Erythroblast (primary cell): ENCODE results near the gene GLUD1.
"Not testable (repeated sequence)": the region's sequence is repeated elsewhere in the genome, so short reads cannot be mapped to it uniquely, and the experiment has no call there.

Experiments used
- DNase-seq, 2 experiments: peaks; one replicate each; lab custom pipeline; 2025; lab: John Stamatoyannopoulos, UW
- GATA1 ChIP-seq: IDR thresholded peaks from 2 replicates; pipeline ENCODE4 v1.6.1; 2011; ENCODE audit warnings: low read depth, mild to moderate bottlenecking, control low read depth, low read length, moderate library complexity
- POLR2A ChIP-seq: IDR thresholded peaks from 2 replicates; pipeline ENCODE4 v1.6.1; 2011; ENCODE audit warnings: mild to moderate bottlenecking, low read length

Gene GLUD1

DNA sequence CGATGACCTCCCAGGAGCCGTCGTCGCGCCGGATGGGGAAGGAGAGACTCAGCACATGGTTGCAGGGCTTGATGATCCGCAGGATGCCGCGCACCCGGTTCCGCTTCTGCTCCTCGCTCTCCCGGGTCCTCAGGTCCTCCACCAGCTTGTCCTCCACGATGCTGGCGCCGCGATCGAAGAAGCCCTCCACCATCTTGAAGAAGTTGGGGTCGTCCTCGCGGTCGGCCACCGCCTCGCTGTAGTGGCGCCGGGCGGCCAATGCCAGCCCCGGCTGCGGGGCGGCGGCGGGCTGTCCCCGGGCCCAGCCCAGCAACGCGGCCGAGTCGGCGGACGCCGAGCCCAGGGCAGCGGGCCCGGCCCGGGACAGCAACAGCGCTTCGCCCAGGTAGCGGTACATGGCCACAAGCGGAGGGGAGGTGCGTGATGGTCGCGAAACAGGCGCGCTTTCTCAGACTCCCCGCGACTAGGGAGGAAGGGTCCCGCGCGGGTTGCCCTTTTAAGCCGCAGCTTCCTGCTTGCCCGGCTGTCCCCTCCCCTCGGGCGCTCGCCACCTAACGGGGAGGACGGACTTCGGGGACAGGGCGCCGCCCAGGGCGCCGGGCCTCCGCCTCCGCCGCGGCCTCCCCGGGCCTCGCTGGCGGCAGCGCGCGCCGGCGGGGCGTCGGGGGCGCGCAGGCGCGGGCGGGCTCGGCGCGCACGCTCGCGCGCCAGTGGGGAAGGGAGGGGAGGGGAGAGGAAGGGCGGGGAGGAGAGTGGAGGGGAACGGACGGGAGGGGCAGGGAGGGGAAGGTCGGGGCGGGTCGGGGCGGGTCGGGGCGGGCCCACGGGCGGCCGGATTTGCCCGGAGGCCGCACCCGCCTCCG is at the start of gene GLUD1, which contains the start of gene SHLD2:
Gene GLUD1, minus strand, starts transcription at position 471 of the 863 bp plus-strand sequence. Its CDS starts 74 bp downstream, at position 397.
Gene SHLD2, plus strand, starts transcription at position 834 of the 863 bp plus-strand sequence. CDS start 56,149 bp downstream, outside the sequence.
- DNase-seq, result peak; percentile 93
- no peak for TF ChIP-seq GATA1
- TF ChIP-seq POLR2A, result peak; percentile 44

DNA sequence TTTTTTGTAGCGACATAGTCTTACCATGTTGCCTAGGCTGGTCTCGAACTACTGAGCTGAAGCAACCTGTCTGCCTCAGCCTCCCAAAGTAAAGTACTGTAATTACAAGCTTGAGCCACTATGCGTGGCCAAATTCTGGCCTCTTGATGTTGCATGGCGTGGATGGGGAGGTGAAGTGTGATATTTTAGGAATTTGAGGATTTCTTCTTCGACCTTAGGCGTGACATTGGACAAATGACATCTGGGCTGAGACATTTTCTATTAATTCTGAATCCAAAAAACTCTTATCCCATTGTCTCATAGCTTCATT is 48.4 kb upstream of the GLUD1 start:
- not testable (repeated sequence) for DNase-seq

DNA sequence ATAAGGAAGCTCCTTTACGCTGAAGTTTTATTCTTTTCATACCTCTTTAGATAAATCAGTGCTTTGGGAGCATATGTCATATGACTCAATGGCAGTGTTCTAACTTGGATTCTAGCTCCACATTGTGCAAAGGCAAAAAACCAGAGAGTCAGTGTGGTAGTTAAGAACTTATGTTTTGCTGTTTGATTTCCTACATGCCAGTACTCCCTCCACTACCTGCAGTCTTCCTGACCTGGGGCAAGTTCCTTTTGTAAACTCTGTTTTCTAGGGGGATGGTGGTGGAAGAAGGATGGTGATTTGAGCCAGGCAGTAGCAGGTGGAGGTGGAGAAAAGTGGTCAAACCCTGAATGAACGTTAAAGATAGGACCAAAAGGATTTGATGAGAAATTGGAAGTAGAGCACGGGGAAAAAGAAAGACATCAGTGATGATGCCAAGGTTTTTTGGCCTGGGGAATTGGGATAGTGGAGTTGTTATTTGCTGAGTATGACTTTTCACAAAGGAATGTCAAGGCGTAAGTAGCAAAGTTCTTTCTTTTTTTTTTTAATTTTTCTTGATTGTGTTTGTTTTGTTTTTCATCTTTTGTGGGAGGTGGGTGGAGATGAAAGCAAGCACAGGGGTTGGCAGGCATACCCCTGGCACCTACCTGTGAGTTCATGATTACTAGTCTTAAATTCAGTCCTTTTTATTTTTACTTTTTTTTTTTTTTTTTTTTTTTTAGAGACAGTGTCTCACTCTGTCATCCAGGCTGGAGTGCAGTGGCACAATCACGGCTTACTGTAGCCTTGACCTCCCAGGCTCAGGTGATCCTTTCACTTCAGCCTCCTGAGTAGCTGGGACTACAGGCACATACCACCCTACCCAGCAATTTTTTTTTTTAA is 47.8 kb upstream of the GLUD1 start:
- DNase-seq, result not testable (repeated sequence)

DNA sequence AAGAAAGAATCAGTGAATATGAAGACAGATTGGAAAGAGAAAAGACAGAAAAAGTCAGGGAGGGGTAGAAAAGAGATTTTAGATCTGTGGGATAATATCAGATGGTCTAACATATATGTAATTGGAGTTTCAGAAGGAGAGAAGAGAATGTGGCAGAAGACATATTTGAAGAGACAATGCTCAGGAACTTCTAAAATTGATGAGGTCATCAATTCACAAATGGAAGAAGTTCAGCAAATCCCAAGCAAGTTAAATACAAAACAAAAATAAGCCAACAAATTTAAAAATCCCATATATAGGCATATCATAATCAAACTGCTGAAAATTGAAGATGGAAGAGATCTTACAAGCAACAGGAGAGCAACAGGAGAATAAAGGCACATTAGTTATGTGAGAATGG is 42.8 kb upstream of the GLUD1 start:
- DNase-seq, result not testable (repeated sequence)

DNA sequence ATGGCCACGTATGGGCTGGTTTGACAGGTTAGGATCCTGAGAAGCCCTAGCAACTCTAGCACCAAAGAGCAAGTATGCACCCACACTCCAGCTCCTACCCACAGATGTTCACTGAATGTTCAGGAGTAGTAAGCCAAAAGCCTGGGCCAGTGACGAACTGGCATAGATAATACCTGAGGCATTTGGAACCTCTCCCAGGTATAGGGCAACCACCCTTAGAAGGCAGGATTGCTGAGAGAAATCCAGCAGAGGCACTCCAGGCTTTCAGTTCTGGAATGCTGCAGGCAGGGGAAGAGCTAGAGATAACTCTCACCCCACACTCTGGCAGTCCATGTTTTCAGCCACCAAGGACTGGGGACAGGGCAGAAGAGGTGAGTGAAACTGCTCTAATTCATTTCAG is 39.8 kb upstream of the GLUD1 start:
- DNase-seq, result not testable (repeated sequence)

DNA sequence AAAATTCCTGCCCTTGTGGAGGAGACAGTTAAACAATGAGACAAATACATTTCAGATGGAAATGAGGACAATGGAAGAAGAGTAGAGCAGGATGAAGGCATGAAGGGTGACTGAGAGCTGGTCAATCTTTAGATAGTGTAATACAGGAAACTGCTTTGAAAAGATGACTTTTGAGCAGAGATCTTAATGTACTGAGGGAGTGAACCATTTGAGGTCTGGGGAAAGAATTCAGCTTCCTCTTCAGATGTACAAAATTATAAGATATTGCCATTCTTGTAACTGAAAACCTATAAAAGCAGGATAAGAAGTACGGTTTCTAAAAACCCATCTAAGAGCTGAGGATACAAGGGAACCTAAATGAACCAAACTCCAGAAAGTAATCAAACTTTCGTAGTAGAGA is 39.3 kb upstream of the GLUD1 start:
- DNase-seq, result not testable (repeated sequence)

DNA sequence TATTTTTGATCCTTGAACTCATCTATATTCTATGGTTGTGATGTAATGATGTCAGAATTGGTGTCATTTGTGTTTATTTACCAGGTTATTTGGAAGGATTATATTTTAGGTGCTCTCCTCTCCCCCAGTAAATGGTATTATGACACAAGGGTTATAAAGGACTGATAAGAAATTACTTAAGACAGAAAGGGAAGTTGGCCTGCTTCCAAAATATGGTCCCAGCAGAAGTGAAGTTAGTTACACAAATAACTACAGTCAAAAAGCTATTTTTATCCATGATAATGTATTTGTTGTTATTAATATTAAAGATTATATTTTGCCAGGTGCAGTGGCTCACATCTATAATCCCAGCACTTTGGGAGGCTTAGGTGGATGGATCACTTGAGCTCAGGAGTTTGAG is 37.5 kb upstream of the GLUD1 start:
- peak; percentile 52 to 64 for DNase-seq

DNA sequence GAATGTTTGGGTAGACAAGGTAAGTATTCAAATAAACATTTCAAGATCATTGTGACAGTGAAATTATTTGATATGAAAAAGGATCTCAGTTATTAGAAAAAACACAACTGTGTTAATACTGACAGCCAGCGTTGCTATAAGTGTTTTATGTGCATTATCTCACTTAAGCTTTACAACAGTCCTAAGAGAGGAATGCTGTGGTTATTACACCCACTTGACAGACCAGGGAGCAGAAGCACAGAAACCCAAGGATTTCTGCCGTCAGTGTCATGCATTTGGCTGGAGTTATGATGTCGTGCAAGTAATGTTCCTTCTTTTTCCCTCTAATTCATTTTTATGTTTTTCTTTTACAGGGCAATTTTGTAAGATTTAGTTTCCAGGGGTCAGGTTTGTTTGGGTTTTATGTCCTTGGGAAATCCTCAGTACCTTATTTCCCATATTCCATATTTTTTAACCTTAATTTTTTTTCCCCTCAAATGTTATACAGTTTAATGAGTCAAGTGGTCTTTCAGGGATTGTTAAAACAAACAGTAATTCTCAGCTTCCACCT is 33.0 kb upstream of the GLUD1 start:
- DNase-seq, result not testable (repeated sequence)

DNA sequence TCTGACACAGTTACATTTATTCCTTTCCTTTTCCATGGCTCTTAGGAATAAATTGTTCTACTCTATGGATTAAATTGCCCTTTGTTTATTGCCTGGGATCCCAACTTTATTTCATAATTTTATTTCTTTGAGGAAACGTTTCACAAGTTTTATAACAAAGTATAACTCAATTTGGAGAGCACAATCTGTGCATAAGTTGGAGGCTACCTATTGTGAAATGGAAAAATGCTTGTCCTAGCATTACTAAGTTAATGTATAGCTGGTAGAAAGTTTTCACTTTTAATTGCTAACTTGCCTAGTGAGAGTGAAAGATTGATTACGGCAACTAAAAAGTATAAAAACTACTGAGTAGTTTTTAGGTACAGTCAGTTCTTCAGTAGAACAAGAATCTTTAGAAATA is 32.4 kb upstream of the GLUD1 start:
- DNase-seq, result not testable (repeated sequence)

DNA sequence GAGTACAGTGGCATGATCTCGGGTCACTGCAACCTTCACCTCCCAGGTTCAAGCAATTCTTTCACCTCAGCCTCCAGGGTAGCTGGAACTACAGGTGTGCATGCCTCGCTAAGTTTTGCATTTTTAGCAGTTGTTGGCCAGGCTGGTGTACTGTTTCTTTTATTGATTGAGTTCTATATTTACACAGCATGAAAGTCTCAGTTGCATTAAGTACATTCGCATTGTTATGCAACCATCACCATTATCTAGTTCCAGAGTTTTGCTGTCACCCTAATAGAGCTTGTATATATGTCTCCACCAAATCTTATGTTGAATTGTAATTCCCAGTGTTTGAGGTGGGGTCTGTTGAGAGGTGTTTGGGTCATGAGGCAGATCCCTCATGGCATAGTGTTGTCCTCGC is 28.7 kb upstream of the GLUD1 start:
- DNase-seq, result not testable (repeated sequence)

DNA sequence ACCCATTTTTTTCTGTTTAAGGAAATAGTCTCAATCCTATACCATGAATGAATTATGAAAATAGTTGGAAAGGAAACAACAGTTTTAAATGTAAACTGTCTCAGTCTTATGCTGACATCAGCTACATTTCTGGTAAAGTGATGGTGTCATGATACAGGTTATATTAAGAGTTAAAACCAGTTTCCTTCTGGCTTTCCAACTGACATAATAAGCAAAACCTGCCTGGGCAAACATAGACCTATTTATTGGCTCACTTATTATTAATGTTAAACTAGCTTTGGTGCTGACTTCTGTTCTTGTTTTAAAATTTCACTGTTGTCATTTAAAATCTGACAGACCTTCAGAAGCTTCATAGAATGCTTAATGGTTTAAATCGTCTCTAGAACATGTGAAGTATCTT is 24.4 kb upstream of the GLUD1 start:
- not testable (repeated sequence) for DNase-seq

DNA sequence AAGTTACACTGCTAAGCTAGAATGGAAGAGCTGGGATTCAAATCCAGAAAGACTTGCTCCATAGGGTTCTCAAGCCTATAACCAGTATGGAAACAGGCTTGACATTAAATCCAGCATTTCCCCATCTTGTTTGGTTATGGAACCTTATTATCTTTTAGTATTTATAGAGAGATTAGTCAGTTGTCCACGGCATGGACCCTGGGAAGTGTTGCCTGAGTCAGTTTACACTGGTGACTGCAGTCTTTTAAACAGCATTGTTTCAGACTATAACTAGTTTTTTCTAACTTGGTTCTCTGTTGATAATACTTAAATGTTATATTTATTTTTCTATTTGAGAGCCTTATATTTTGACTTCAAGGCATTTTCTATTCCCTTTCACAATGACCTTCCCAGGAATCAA is 23.5 kb upstream of the GLUD1 start:
- DNase-seq, result not testable (repeated sequence)

DNA sequence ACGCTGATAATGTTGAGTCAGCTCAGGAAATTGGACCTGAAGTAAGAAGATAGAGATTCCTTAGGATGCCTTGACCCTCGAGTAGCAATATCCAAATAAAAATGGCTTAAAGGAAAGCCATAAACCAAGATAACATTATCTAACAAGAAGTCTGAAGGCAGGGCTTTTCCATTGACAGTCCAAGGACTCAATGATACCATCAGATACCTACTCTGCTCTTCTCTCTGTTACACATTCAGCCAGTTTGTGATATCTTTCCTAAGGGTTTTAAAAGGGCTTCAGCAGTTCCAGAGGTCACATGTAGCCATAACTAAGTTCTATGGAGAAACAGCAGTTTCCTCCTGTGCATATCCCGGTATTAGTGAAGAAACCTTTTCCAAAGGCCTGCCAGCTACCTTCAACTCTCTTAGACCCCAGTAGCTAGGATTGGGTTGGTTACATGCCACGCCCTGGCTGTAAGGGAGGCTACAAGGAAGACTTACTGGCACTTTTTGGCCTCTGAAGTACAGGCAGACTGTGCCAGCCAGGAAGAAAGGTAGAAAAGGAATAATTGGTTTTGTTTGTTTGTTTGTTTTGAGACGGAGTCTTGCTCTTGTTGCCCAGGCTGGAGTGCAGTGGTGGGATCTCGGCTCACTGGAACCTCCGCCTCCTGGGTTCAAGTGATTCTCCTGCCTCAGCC is 10.9 kb upstream of the GLUD1 start:
- no peak for DNase-seq
- TF ChIP-seq GATA1 (no peak), POLR2A (no peak)

DNA sequence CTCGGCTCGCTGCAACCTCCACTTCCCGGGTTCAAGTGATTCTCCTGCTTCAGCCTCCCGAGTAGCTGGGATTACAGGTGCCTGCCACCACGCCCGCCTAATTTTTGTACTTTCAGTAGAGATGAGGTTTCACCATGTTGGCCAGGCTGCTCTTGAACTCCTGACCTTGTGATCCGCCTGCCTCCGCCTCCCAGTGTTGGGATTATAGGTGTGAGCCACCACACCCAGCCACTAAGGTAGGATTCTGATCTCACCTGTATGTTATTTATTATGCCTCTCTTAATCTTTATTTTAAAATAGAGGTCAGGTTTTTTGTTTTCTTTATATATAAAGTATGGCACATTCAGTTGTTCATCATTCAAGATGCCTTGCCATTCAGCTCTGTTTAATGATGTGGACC is 10.1 kb upstream of the GLUD1 start:
- DNase-seq, result not testable (repeated sequence)

DNA sequence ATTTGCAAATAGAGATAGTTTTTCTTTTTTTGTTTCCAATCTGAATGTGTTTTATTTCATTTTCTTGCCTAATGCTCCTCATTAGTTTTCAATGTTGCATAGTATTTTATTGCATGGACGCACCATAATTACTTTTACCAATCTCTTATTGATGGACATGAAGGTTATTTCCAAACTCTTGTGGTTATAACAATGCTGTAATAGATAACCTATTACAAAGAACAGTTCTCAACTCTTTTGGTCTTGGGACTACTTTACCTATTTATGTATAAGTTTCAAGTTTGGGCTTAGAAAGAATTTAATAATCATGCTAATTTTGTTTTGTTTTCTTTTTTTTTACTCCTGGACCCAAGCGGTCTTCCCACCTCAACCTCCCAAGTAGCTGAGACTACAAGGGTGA is 7.4 kb upstream of the GLUD1 start:
- no peak for TF ChIP-seq GATA1
- TF ChIP-seq POLR2A, result no peak
- no peak for DNase-seq
